Astrocyte (in vitro differentiated cells and primary cell): ENCODE results near the gene RBFOX2.

Source experiments
- EZH2 ChIP-seq: IDR thresholded peaks from 2 replicates; pipeline ENCODE4 v1.6.1; 2012; ENCODE audit warnings: mild to moderate bottlenecking, low read length, inconsistent platforms; ENCODE audit not compliant: insufficient read depth
- TF ChIP-seq, protein P1 (sequence below): IDR thresholded peaks from 2 replicates; pipeline ENCODE4 v1.5.1; 2011; ENCODE audit warnings: low read depth, mild to moderate bottlenecking, inconsistent platforms, low read length, moderate library complexity; ENCODE audit not compliant: insufficient read depth

DNA sequence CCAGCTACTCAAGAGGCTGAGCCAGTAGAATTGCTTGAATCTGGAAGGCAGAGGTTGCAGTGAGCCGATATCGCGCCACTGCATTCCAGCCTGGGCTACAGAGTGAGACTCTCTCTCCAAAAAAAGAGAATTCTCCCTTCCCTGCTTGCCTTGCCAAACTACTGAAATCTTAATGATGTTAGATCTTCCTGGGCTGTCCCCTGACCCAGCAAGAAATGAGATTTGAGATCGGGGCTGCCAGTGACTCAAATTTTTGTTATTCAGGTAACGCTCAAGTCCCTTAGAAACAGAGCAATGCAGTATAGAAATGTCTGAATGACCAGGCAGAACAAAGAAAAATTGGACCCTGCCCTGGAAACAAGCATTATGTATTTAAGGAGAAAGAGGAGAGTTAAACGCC is 4.0 kb upstream of the RBFOX2 start:
- TF ChIP-seq, protein P1, sequence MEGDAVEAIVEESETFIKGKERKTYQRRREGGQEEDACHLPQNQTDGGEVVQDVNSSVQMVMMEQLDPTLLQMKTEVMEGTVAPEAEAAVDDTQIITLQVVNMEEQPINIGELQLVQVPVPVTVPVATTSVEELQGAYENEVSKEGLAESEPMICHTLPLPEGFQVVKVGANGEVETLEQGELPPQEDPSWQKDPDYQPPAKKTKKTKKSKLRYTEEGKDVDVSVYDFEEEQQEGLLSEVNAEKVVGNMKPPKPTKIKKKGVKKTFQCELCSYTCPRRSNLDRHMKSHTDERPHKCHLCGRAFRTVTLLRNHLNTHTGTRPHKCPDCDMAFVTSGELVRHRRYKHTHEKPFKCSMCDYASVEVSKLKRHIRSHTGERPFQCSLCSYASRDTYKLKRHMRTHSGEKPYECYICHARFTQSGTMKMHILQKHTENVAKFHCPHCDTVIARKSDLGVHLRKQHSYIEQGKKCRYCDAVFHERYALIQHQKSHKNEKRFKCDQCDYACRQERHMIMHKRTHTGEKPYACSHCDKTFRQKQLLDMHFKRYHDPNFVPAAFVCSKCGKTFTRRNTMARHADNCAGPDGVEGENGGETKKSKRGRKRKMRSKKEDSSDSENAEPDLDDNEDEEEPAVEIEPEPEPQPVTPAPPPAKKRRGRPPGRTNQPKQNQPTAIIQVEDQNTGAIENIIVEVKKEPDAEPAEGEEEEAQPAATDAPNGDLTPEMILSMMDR = no peak
- TF ChIP-seq EZH2 = no peak
